K562 (cell line): ENCODE results near the gene NUTM1. TPM values are rescaled to one million over a fixed set of nuclear protein-coding genes. Genes with fewer than 3 reads are reported as not detected.

Experiments used
- ATAC-seq: fragments of 200-7000 bp; cut with Tn5 transposase; 3 replicates; pipeline ENCODE4 v1.9.1; 2020; ENCODE audit warnings: moderate library complexity
- BruUV-seq: library from RNA; stranded (reverse); fragments of 400-500 nt; replicated peaks from 2 replicates; lab custom pipeline; 2021; lab: Mats Ljungman, UMichigan
- CTCF ChIA-PET: fragments of 300-600 bp; formaldehyde crosslinking; extraction: SDS; loops from one replicate; lab custom pipeline; 2021; ENCODE audit warnings: low intra/inter-chr PET ratio; lab: Yijun Ruan, JAX
- POLR2A ChIA-PET: fragments of 300-600, 350-650 bp; sonication (Branson Sonifier 250); formaldehyde crosslinking; extraction: SDS; loops from one replicate; lab custom pipeline; 2021; ENCODE audit warnings: antibody characterized with exemption, inconsistent platforms; lab: Yijun Ruan, JAX
- DNase-seq, 4 experiments: peaks; one replicate each; pipeline versions ENCODE4 v3.0.0 to v3.0.0-alpha.2; 2011 to 2018; ENCODE audit warnings: low spot score in 3 of 4, mixed read lengths in 3 of 4; ENCODE audit errors: extremely low read depth in 1 of 4
- FAIRE-seq: peaks from 2 replicates; lab custom pipeline; 2011; peaks lifted over from hg19 to GRCh38; lab: Jason Lieb, UNC
- H2AFZ ChIP-seq: 2 replicates; pipeline ENCODE4 v1.6.0; 2011; ENCODE audit warnings: low read depth, low read length, control low read depth, inconsistent platforms
- H3K27ac ChIP-seq: fragments of 200-600 bp; 3 replicates; pipeline ENCODE4 v1.8.0; 2011; ENCODE audit warnings: low read depth, mild to moderate bottlenecking, control low read depth, inconsistent platforms, low read length, moderate library complexity, mixed read lengths; ENCODE audit errors: extremely low read depth
- H3K27me3 ChIP-seq, 2 experiments: fragments of 300-600 bp in 1 of 2; 2 replicates in 1 of 2; 3 replicates in 1 of 2; pipeline versions ENCODE4 v1.6.0 to v1.8.0; 2011; ENCODE audit warnings: inconsistent platforms in 2 of 2, low read length in 2 of 2, mild to moderate bottlenecking in 1 of 2, mixed read lengths in 1 of 2, moderate library complexity in 1 of 2; ENCODE audit not compliant: control insufficient read depth in 2 of 2, insufficient read depth in 2 of 2
- H3K36me3 ChIP-seq: fragments of 300-600 bp; 3 replicates; pipeline ENCODE4 v1.8.0; 2011; ENCODE audit warnings: mild to moderate bottlenecking, low read length, inconsistent platforms; ENCODE audit not compliant: control insufficient read depth, insufficient read depth
- H3K4me1 ChIP-seq, 2 experiments: fragments of 200-600 bp in 1 of 2; replicated peaks in 1 of 2; 2 replicates in 1 of 2; 3 replicates in 1 of 2; pipeline versions ENCODE4 v1.5.1 to v1.8.0; 2011; ENCODE audit warnings: inconsistent platforms in 2 of 2, low read length in 2 of 2, mild to moderate bottlenecking in 1 of 2, mixed read lengths in 1 of 2, moderate library complexity in 1 of 2; ENCODE audit not compliant: control insufficient read depth in 2 of 2, insufficient read depth in 2 of 2
- H3K4me2 ChIP-seq: 2 replicates; pipeline ENCODE4 v1.6.1; 2011; ENCODE audit warnings: low read length, control low read depth, inconsistent platforms, mixed read lengths; ENCODE audit not compliant: insufficient read depth
- H3K4me3 ChIP-seq: fragments of 200-600 bp; sonication (generic), shearing (Covaris generic); 2 replicates; pipeline ENCODE4 v1.5.1; 2016; ENCODE audit warnings: control low read depth, inconsistent platforms
- H3K79me2 ChIP-seq: fragments of 200-600 bp; 3 replicates; pipeline ENCODE4 v1.8.0; 2011; ENCODE audit warnings: low read length, inconsistent platforms; ENCODE audit not compliant: control insufficient read depth, insufficient read depth
- H3K9ac ChIP-seq, 2 experiments: 2 replicates each; pipeline versions ENCODE4 v1.6.0 to v1.6.1; 2011; ENCODE audit warnings: low read depth in 2 of 2, low read length in 2 of 2, control low read depth in 1 of 2, inconsistent platforms in 1 of 2, mild to moderate bottlenecking in 1 of 2, mixed read lengths in 1 of 2; ENCODE audit not compliant: insufficient read depth in 1 of 2
- H3K9me1 ChIP-seq: one replicate; pipeline ENCODE4 v1.6.0; 2011; ENCODE audit warnings: inconsistent platforms, mild to moderate bottlenecking, low read length, moderate library complexity; ENCODE audit not compliant: control insufficient read depth, insufficient read depth
- H3K9me3 ChIP-seq: replicated peaks from 2 replicates; pipeline ENCODE4 v1.5.1; 2011; ENCODE audit warnings: low read depth, low read length, inconsistent platforms; ENCODE audit not compliant: control insufficient read depth, insufficient read depth
- H4K20me1 ChIP-seq: replicated peaks from 2 replicates; pipeline ENCODE4 v1.6.1; 2011; ENCODE audit warnings: low read length, inconsistent platforms, mixed read lengths; ENCODE audit not compliant: control insufficient read depth, insufficient read depth
- GABPA ChIP-seq: fragments of 200-800 bp; sonication (Bioruptor generic); conservative IDR thresholded peaks from 2 replicates; pipeline ENCODE4 v1.6.1; 2016; ENCODE audit warnings: low read depth, missing genetic modification characterization, missing compliant biosample characterization
- HMG20A ChIP-seq: fragments of 450-650 bp; formaldehyde crosslinking; conservative IDR thresholded peaks from 2 replicates; pipeline ENCODE4 v1.4.0; 2020; ENCODE audit warnings: mild to moderate bottlenecking, mixed read lengths
- HNRNPH1 ChIP-seq: fragments of 200-400 bp; formaldehyde crosslinking; optimal IDR thresholded peaks from 2 replicates; pipeline ENCODE3; 2017; ENCODE audit warnings: low read depth, mild to moderate bottlenecking, low read length, moderate library complexity
- JUND ChIP-seq, 2 experiments: IDR thresholded peaks; 2 replicates in 1 of 2; 3 replicates in 1 of 2; pipeline ENCODE4 v1.6.1; 2011; ENCODE audit warnings: borderline replicate concordance in 2 of 2, low read depth in 2 of 2, low read length in 2 of 2, improper control_type of control experiment in 1 of 2, missing biosample characterization in 1 of 2, missing genetic modification characterization in 1 of 2, missing genetic modification reagents in 1 of 2
- MITF ChIP-seq: IDR thresholded peaks from 2 replicates; pipeline ENCODE4 v1.6.1; 2014; ENCODE audit warnings: antibody characterized with exemption
- NCOA1 ChIP-seq: fragments of 450-650 bp; IDR thresholded peaks from 2 replicates; pipeline ENCODE4 v1.6.1; 2016; ENCODE audit warnings: low read depth
- PHTF2 ChIP-seq: fragments of 250-450 bp; sonication (Bioruptor Pico); IDR thresholded peaks from 2 replicates; pipeline ENCODE4 v1.5.0; 2021; ENCODE audit warnings: mild to moderate bottlenecking
- WGBS: fragments of 100-300 bp; shearing (Covaris generic); methylation state at CpG from one replicate; pipeline ENCODE4 v1.1.6; 2016; ENCODE audit warnings: low coverage, mixed read lengths; ENCODE audit not compliant: insufficient coverage; ENCODE audit errors: missing lambda C conversion rate; 5-methylcytosine and 5-hydroxymethylcytosine counted together
- in situ Hi-C: fragments of 300-500 bp; cut with MboI; formaldehyde crosslinking; loops from 4 replicates; pipeline ENCODE4 v1.15.0; 2018; ENCODE audit warnings: inconsistent platforms, mixed read lengths
- intact Hi-C: fragments of 100-400 bp; cut with micrococcal nuclease; formaldehyde crosslinking; loops from 2 replicates; pipeline ENCODE4 v1.14.2; 2022
- polyA plus RNA-seq, 8 experiments: library from polyadenylated mRNA; depleted of rRNA in 4 of 8; stranded (reverse) in 5 of 8; unstranded in 3 of 8; fragments of >200 nt; fragmentation: Nextera tagmentation in 2 of 8; fragmentation: Illumina TruSeq in 1 of 8; extraction: Ambion mirVana in 2 of 8; extraction: Trizol in 1 of 8; gene quantifications; 2 replicates each; pipeline versions ENCODE4 v1.2.1 to v1.2.3, GENCODE V29; 2011 to 2014; ENCODE audit warnings: inconsistent platforms in 1 of 8, missing spikeins in 1 of 8
- total RNA-seq, 7 experiments: library from RNA; depleted of rRNA in 6 of 7; stranded (reverse); fragments of >200 nt in 6 of 7; fragmentation: Illumina TruSeq in 2 of 7; extraction: Trizol in 2 of 7; gene quantifications; 2 replicates each; pipeline versions ENCODE4 v1.2.1 to v1.2.3, GENCODE V29; 2011 to 2021; ENCODE audit warnings: low replicate concordance in 1 of 7
- TF ChIP-seq, protein P1 (sequence below): sonication (generic); formaldehyde crosslinking; IDR thresholded peaks from 2 replicates; pipeline ENCODE4 v1.8.1; 2023; ENCODE audit warnings: mild to moderate bottlenecking, missing genetic modification reagents
- TF ChIP-seq, protein P2 (sequence below): fragments of 200-800 bp; sonication (Bioruptor generic); IDR thresholded peaks from 2 replicates; pipeline ENCODE4 v1.6.1; 2017; ENCODE audit warnings: missing genetic modification characterization, missing compliant biosample characterization

Gene NUTM1
- total and polyA plus RNA-seq, 9 of the 15 experiments (the other 6 are each of a cell fraction or from before 2014, with no cell fraction given) = 0.01 to 0.05 (median 0.04) TPM; not detected in 4

GRCh38 chr15:34323217-34323616 is 19.9 kb upstream of the NUTM1 start:
- Histone ChIP-seq H3K9ac (no peak overlapping the region), H3K79me2 (no peaks in the 10 kb centered on the region), H3K36me3 (no peaks in the 10 kb centered on the region), H4K20me1 (no peaks in the 10 kb centered on the region), H3K4me1 (peaks cover 0 to 4% of the 10 kb centered on the region in 2 experiments; a peak in 3 of 5 replicates), H3K27ac (no peak overlapping the region), H3K4me3 (no peak overlapping the region), H3K27me3 (no peaks in the 10 kb centered on the region), H3K9me3 (no peaks in the 10 kb centered on the region), H3K4me2 (no peak overlapping the region), H2AFZ (no peak overlapping the region), H3K9me1 (no peaks in the 10 kb centered on the region)
- CTCF ChIA-PET = no interaction called here
- no peak for ATAC-seq
- POLR2A ChIA-PET = no interaction called here
- 79% methylated on average over 10 of the region's 10 CpGs for WGBS
- DNase-seq = no peak
- intact Hi-C loops (no loop called here), in situ Hi-C loops (no loop called here)
- no TSS peak for BruUV-seq
- TF ChIP-seq HNRNPH1 = no peak
- TF ChIP-seq, protein P1, sequence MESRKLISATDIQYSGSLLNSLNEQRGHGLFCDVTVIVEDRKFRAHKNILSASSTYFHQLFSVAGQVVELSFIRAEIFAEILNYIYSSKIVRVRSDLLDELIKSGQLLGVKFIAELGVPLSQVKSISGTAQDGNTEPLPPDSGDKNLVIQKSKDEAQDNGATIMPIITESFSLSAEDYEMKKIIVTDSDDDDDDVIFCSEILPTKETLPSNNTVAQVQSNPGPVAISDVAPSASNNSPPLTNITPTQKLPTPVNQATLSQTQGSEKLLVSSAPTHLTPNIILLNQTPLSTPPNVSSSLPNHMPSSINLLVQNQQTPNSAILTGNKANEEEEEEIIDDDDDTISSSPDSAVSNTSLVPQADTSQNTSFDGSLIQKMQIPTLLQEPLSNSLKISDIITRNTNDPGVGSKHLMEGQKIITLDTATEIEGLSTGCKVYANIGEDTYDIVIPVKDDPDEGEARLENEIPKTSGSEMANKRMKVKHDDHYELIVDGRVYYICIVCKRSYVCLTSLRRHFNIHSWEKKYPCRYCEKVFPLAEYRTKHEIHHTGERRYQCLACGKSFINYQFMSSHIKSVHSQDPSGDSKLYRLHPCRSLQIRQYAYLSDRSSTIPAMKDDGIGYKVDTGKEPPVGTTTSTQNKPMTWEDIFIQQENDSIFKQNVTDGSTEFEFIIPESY (CRISPR knock-in tag) = peak; percentile 86
- no peak for FAIRE-seq

DNA sequence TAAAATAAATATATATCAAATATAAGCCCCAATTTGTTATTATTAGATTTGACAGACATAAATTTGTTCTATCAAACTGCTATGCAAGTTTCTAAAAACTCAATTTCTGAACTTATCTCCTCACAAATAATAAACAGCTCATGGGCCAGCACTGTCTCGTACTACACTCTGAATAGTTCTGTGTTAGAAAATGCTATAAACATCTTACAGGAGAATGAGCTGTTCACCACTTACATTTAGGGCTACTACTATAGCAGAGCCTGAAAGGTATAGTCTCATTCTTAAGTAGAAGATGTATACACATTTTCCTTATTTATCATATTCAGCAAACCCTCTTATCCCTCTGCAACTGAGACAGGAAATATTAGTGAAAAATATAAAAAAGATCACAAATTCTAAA is 18.2 kb upstream of the NUTM1 start:
- no peak overlapping the region for H3K27ac ChIP-seq
- DNase-seq (no peak), ATAC-seq (no peak), FAIRE-seq (no peak)
- POLR2A ChIA-PET = interaction anchor here (0.8 to 1.5 kb wide), 2 partner anchors 11 to 116 kb away, joined by 4 read pairs; partner anchors contain the start of gene KATNBL1
- no peak overlapping the region for H3K4me3 ChIP-seq
- H3K36me3 ChIP-seq = no peaks in the 10 kb centered on the region
- H2AFZ ChIP-seq = no peak overlapping the region
- no peak overlapping the region for H3K4me2 ChIP-seq
- no TSS peak for BruUV-seq
- H3K9me3 ChIP-seq = no peaks in the 10 kb centered on the region
- intact Hi-C loops (no loop called here), in situ Hi-C loops (no loop called here)
- WGBS = 92% methylated on average over 1 of the region's 1 CpG
- H3K27me3 ChIP-seq = no peaks in the 10 kb centered on the region
- H4K20me1 ChIP-seq = no peaks in the 10 kb centered on the region
- no peaks in the 10 kb centered on the region for H3K79me2 ChIP-seq
- no peaks in the 10 kb centered on the region for H3K4me1 ChIP-seq
- H3K9ac ChIP-seq = no peak overlapping the region
- CTCF ChIA-PET = no interaction called here
- no peaks in the 10 kb centered on the region for H3K9me1 ChIP-seq
- TF ChIP-seq, protein P2, sequence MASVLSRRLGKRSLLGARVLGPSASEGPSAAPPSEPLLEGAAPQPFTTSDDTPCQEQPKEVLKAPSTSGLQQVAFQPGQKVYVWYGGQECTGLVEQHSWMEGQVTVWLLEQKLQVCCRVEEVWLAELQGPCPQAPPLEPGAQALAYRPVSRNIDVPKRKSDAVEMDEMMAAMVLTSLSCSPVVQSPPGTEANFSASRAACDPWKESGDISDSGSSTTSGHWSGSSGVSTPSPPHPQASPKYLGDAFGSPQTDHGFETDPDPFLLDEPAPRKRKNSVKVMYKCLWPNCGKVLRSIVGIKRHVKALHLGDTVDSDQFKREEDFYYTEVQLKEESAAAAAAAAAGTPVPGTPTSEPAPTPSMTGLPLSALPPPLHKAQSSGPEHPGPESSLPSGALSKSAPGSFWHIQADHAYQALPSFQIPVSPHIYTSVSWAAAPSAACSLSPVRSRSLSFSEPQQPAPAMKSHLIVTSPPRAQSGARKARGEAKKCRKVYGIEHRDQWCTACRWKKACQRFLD (CRISPR knock-in tag) = no peak
- TF ChIP-seq JUND (IDR thresholded peaks at IDR 0.05; ENCODE audit: borderline replicate concordance, low read depth, low read length) (no peak), JUND (tag; IDR thresholded peaks at IDR 0.05; ENCODE audit: borderline replicate concordance, low read depth, low read length) (no peak), PHTF2 (CRISPR knock-in tag) (no peak), NCOA1 (no peak), MITF (no peak), HMG20A (CRISPR knock-in tag) (no peak), GABPA (no peak)
